ENCODE results near the gene RASSF1. TPM values are rescaled to one million over a fixed set of nuclear protein-coding genes. Genes with fewer than 3 reads are reported as not detected.

Gene RASSF1
- total and polyA plus RNA-seq, 8 donors: 10.3 to 29.5 (median 14.2) TPM

DNA sequence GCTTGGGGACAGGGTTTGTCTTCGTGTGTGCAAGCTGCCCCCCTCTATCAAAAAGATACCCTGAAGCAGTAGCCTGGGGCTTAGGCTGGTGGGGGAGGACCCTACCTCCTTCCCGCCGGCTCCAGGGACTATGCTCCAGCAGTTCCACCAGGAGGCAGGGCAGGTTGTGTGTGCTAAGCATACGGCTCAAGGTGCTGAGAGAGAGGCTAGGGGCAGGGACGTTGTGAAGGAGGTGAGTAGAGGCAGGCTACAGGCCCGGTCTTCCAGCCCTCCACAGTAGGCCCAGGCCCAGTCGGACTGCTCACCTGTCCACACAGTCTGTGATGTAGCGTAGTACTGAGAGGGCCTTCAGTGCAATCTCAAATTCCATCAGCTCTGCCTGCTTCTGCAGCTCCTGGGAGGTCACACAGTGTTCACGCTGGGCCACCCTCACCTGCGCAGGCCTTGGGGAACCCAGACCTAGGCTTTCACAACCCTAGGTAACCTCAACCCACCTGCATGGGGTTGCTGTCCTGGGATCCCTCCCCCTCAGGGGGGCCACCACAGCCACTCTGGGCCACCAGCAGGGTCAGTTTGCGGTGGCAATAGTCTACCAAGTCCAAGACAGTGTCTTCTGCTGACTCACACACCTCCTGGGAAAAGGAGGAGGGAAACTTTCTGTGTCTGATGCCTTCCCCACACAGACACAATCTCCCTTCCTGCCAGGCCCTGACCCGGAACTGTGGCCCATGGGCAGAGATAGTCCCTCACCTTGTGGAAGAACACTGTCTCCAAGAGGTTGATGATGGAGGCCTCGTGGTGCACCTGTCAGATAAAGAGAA, 2.4 kb upstream of the RASSF1 start:
- ATAC-seq: no peak

DNA sequence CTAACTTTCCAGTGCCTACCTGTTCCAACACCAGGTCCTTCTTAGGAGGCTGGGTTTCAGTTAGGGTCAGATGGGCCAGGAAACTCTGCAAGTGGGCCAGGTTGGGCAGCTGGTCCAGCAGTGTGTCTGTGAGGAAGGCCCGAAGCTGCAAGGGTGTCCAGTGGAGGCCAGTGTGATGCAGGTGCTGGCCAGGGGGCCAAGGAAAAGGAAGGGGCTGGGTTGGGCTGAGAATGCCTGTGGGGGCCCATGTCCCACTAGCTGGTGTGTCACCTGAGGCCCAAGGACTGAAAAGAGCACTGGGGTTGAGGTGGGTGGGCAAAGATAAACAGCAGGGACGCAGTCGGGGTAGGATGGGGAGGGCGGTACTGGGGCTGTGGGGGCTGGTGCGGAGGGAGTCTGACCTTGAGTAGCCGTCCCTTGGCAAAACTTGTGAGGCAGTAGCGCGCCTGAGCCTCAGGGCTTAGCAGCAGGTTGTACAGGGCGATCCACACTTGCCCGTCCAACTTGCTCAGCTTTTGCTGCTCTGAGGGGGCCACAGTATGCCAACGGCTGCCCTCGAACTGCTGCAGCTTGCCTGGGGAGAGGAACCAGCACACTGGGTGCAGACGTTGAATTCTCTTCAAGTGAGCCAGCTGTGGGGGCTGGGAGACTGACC, 1.5 kb upstream of the RASSF1 start:
- TF ChIP-seq, protein P1, sequence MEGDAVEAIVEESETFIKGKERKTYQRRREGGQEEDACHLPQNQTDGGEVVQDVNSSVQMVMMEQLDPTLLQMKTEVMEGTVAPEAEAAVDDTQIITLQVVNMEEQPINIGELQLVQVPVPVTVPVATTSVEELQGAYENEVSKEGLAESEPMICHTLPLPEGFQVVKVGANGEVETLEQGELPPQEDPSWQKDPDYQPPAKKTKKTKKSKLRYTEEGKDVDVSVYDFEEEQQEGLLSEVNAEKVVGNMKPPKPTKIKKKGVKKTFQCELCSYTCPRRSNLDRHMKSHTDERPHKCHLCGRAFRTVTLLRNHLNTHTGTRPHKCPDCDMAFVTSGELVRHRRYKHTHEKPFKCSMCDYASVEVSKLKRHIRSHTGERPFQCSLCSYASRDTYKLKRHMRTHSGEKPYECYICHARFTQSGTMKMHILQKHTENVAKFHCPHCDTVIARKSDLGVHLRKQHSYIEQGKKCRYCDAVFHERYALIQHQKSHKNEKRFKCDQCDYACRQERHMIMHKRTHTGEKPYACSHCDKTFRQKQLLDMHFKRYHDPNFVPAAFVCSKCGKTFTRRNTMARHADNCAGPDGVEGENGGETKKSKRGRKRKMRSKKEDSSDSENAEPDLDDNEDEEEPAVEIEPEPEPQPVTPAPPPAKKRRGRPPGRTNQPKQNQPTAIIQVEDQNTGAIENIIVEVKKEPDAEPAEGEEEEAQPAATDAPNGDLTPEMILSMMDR (IDR thresholded peaks at IDR 0.05): no peak

More for the DNA sequence above, 2.4 kb upstream of the RASSF1 start:
- WGBS, 2 donors: 83 to 85% methylated on average over 13 of the region's 13 CpGs
- Histone ChIP-seq H3K4me1 (peaks cover 0 to 10% (median 7%) of the 10 kb centered on the region in 3 donors), H3K27ac (no peak overlapping the region), H3K9me3 (no peaks in the 10 kb centered on the region), H3K27me3 (no peaks in the 10 kb centered on the region), H3K36me3 (peaks cover 0 to 7% (median 0%) of the 10 kb centered on the region in 3 donors), H3K4me3 (no peak overlapping the region)
- TF ChIP-seq, protein P1 (IDR thresholded peaks at IDR 0.05): no peak
- DNase-seq: no peak
- FAIRE-seq: no peak
- intact Hi-C loops (cut with DNase I): loop anchor here in 1 of 3 donors (10.0 kb wide), 1 partner anchor 212 kb away; no protein-coding TSS in a partner anchor

DNA sequence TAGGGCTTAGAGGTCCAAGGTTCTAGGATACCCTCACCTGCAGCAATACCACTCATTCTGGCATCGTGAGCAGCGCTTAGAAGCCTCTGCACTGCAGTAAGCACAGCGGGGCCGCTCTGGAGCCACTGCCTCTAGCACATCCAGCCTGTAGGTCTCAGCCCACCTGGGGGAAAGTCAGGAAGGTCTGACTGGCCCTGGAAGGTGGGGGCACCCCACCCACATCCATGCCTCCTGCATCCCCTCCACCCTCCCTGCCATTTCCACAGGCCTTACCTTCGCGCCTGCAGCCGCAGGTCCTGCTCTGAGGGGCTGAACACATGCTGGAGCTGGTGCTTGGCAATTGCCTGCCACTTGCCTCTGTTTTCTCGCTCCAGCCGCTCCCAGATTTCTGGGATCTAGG, 901 bp upstream of the RASSF1 start:
- Histone ChIP-seq H3K9me3 (no peaks in the 10 kb centered on the region), H3K4me3 (no peak overlapping the region), H3K27ac (no peak overlapping the region), H3K36me3 (no peaks in the 10 kb centered on the region), H3K4me1 (peaks cover 0 to 9% (median 8%) of the 10 kb centered on the region in 3 donors), H3K27me3 (no peaks in the 10 kb centered on the region)
- intact Hi-C loops (cut with DNase I): loop anchor here in 1 of 3 donors (10.0 kb wide), 1 partner anchor 213 kb away; no protein-coding TSS in a partner anchor
- ATAC-seq (no peak), FAIRE-seq (no peak), DNase-seq (peak in 1 of 6 donors; percentile 37)
- TF ChIP-seq, protein P1 (IDR thresholded peaks at IDR 0.05): no peak
- 90 to 95% methylated on average over 9 of the region's 9 CpGs for WGBS, 2 donors

More for the DNA sequence above, 1.5 kb upstream of the RASSF1 start:
- Histone ChIP-seq H3K27ac (no peak overlapping the region), H3K4me1 (peaks cover 0 to 11% (median 9%) of the 10 kb centered on the region in 3 donors), H3K4me3 (no peak overlapping the region), H3K36me3 (no peaks in the 10 kb centered on the region), H3K27me3 (no peaks in the 10 kb centered on the region), H3K9me3 (no peaks in the 10 kb centered on the region)
- WGBS, 2 donors: 89 to 91% methylated on average over 13 of the region's 13 CpGs
- DNase-seq (no peak), ATAC-seq (no peak), FAIRE-seq (no peak)
- intact Hi-C loops (cut with DNase I): loop anchor here in 1 of 3 donors (10.0 kb wide), 1 partner anchor 213 kb away; no protein-coding TSS in a partner anchor

DNA sequence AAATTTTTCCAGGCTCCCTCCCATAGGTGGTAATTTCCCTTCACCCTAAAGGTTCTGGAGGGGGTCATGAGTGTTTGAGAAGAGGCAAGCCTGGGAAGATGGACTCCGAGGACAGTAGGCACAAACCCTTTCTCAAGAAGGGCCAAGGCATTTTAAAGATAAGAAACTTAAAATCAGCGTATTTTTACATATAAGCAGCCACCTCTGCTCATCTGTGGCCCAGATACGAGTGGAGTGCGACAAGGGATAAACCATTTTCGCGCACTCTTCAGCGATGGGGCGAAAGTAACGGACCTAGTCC, 539 bp downstream of the RASSF1 start:
- Histone ChIP-seq H3K27me3 (no peaks in the 10 kb centered on the region), H3K27ac (peak overlapping the region in 3 of 4 donors; percentile 16 to 60 (median 55)), H3K4me3 (peak overlapping the region in 2 of 4 donors; percentile 23 to 72), H3K4me1 (peaks cover 0 to 21% (median 12%) of the 10 kb centered on the region in 3 donors), H3K9me3 (no peaks in the 10 kb centered on the region), H3K36me3 (no peaks in the 10 kb centered on the region)
- TF ChIP-seq, protein P1 (IDR thresholded peaks at IDR 0.05): no peak
- DNase-seq: no peak
- WGBS, 2 donors: 72 to 75% methylated on average over 9 of the region's 9 CpGs
- intact Hi-C loops (cut with DNase I): loop anchor here in 1 of 3 donors (10.0 kb wide), 1 partner anchor 215 kb away; no protein-coding TSS in a partner anchor
- FAIRE-seq: no peak
- ATAC-seq: no peak

All from pancreas (tissue), 10 donors.